K562 (cell line): ENCODE measurements around the gene MCC. TPM values are rescaled to one million over a fixed set of nuclear protein-coding genes. Genes with fewer than 3 reads are reported as not detected.

Experiments used
- ATAC-seq: fragments of 200-7000 bp; cut with Tn5 transposase; 3 replicates; pipeline ENCODE4 v1.9.1; 2020; ENCODE audit warnings: moderate library complexity
- BruUV-seq: library from RNA; stranded (reverse); fragments of 400-500 nt; replicated peaks from 2 replicates; lab custom pipeline; 2021; lab: Mats Ljungman, UMichigan
- CTCF ChIA-PET: fragments of 300-600 bp; formaldehyde crosslinking; extraction: SDS; loops from one replicate; lab custom pipeline; 2021; ENCODE audit warnings: low intra/inter-chr PET ratio; lab: Yijun Ruan, JAX
- POLR2A ChIA-PET: fragments of 300-600, 350-650 bp; sonication (Branson Sonifier 250); formaldehyde crosslinking; extraction: SDS; loops from one replicate; lab custom pipeline; 2021; ENCODE audit warnings: antibody characterized with exemption, inconsistent platforms; lab: Yijun Ruan, JAX
- DNase-seq, 4 experiments: peaks; one replicate each; pipeline versions ENCODE4 v3.0.0 to v3.0.0-alpha.2; 2011 to 2018; ENCODE audit warnings: low spot score in 3 of 4, mixed read lengths in 3 of 4; ENCODE audit errors: extremely low read depth in 1 of 4
- FAIRE-seq: peaks from 2 replicates; lab custom pipeline; 2011; peaks lifted over from hg19 to GRCh38; lab: Jason Lieb, UNC
- H2AFZ ChIP-seq: 2 replicates; pipeline ENCODE4 v1.6.0; 2011; ENCODE audit warnings: low read depth, low read length, control low read depth, inconsistent platforms
- H3K27ac ChIP-seq: fragments of 200-600 bp; 3 replicates; pipeline ENCODE4 v1.8.0; 2011; ENCODE audit warnings: low read depth, mild to moderate bottlenecking, control low read depth, inconsistent platforms, low read length, moderate library complexity, mixed read lengths; ENCODE audit errors: extremely low read depth
- H3K27me3 ChIP-seq, 2 experiments: fragments of 300-600 bp in 1 of 2; 2 replicates in 1 of 2; 3 replicates in 1 of 2; pipeline versions ENCODE4 v1.6.0 to v1.8.0; 2011; ENCODE audit warnings: inconsistent platforms in 2 of 2, low read length in 2 of 2, mild to moderate bottlenecking in 1 of 2, mixed read lengths in 1 of 2, moderate library complexity in 1 of 2; ENCODE audit not compliant: control insufficient read depth in 2 of 2, insufficient read depth in 2 of 2
- H3K36me3 ChIP-seq: fragments of 300-600 bp; 3 replicates; pipeline ENCODE4 v1.8.0; 2011; ENCODE audit warnings: mild to moderate bottlenecking, low read length, inconsistent platforms; ENCODE audit not compliant: control insufficient read depth, insufficient read depth
- H3K4me1 ChIP-seq, 2 experiments: fragments of 200-600 bp in 1 of 2; replicated peaks in 1 of 2; 2 replicates in 1 of 2; 3 replicates in 1 of 2; pipeline versions ENCODE4 v1.5.1 to v1.8.0; 2011; ENCODE audit warnings: inconsistent platforms in 2 of 2, low read length in 2 of 2, mild to moderate bottlenecking in 1 of 2, mixed read lengths in 1 of 2, moderate library complexity in 1 of 2; ENCODE audit not compliant: control insufficient read depth in 2 of 2, insufficient read depth in 2 of 2
- H3K4me2 ChIP-seq: 2 replicates; pipeline ENCODE4 v1.6.1; 2011; ENCODE audit warnings: low read length, control low read depth, inconsistent platforms, mixed read lengths; ENCODE audit not compliant: insufficient read depth
- H3K4me3 ChIP-seq: fragments of 200-600 bp; sonication (generic), shearing (Covaris generic); 2 replicates; pipeline ENCODE4 v1.5.1; 2016; ENCODE audit warnings: control low read depth, inconsistent platforms
- H3K79me2 ChIP-seq: fragments of 200-600 bp; 3 replicates; pipeline ENCODE4 v1.8.0; 2011; ENCODE audit warnings: low read length, inconsistent platforms; ENCODE audit not compliant: control insufficient read depth, insufficient read depth
- H3K9ac ChIP-seq, 2 experiments: 2 replicates each; pipeline versions ENCODE4 v1.6.0 to v1.6.1; 2011; ENCODE audit warnings: low read depth in 2 of 2, low read length in 2 of 2, control low read depth in 1 of 2, inconsistent platforms in 1 of 2, mild to moderate bottlenecking in 1 of 2, mixed read lengths in 1 of 2; ENCODE audit not compliant: insufficient read depth in 1 of 2
- H3K9me1 ChIP-seq: one replicate; pipeline ENCODE4 v1.6.0; 2011; ENCODE audit warnings: inconsistent platforms, mild to moderate bottlenecking, low read length, moderate library complexity; ENCODE audit not compliant: control insufficient read depth, insufficient read depth
- H3K9me3 ChIP-seq: replicated peaks from 2 replicates; pipeline ENCODE4 v1.5.1; 2011; ENCODE audit warnings: low read depth, low read length, inconsistent platforms; ENCODE audit not compliant: control insufficient read depth, insufficient read depth
- H4K20me1 ChIP-seq: replicated peaks from 2 replicates; pipeline ENCODE4 v1.6.1; 2011; ENCODE audit warnings: low read length, inconsistent platforms, mixed read lengths; ENCODE audit not compliant: control insufficient read depth, insufficient read depth
- ETV6 ChIP-seq, 3 experiments: fragments of 150-350 bp in 1 of 3; sonication (generic) in 1 of 3; formaldehyde crosslinking in 1 of 3; IDR thresholded peaks; 2 replicates each; pipeline versions ENCODE4 v1.6.1 to v1.8.0; 2014 to 2022; ENCODE audit warnings: borderline replicate concordance in 2 of 3, low read depth in 2 of 3, antibody characterized with exemption in 1 of 3, low read length in 1 of 3, mild to moderate bottlenecking in 1 of 3, missing genetic modification reagents in 1 of 3
- GATAD2B ChIP-seq: fragments of 450-650 bp; IDR thresholded peaks from 2 replicates; pipeline ENCODE4 v1.6.1; 2017; ENCODE audit warnings: mild to moderate bottlenecking, borderline replicate concordance
- KAT8 ChIP-seq: fragments of 450-650 bp; IDR thresholded peaks from 2 replicates; pipeline ENCODE4 v1.6.1; 2016; ENCODE audit warnings: low read depth, mild to moderate bottlenecking
- PTTG1 ChIP-seq: fragments of 450-650 bp; IDR thresholded peaks from 2 replicates; pipeline ENCODE4 v1.6.1; 2016; ENCODE audit warnings: low read depth, mild to moderate bottlenecking, missing genetic modification characterization, missing compliant biosample characterization
- STAT5B ChIP-seq: fragments of 250-450 bp; sonication (Bioruptor Pico); IDR thresholded peaks from 2 replicates; pipeline ENCODE4 v1.8.0; 2021; ENCODE audit warnings: mild to moderate bottlenecking, inconsistent platforms
- TEAD1 ChIP-seq, 2 experiments: fragments of 450-650 bp in 1 of 2; sonication (generic) in 1 of 2; formaldehyde crosslinking; IDR thresholded peaks; 2 replicates each; pipeline versions ENCODE4 v1.4.0 to v1.8.0; 2020 to 2022; ENCODE audit warnings: mild to moderate bottlenecking in 2 of 2, missing genetic modification reagents in 1 of 2
- TFAM ChIP-seq: fragments of 250-450 bp; sonication (Bioruptor Pico); conservative IDR thresholded peaks from 2 replicates; pipeline ENCODE4 v1.5.0; 2021; ENCODE audit warnings: mild to moderate bottlenecking, moderate library complexity
- WGBS: fragments of 100-300 bp; shearing (Covaris generic); methylation state at CpG from one replicate; pipeline ENCODE4 v1.1.6; 2016; ENCODE audit warnings: low coverage, mixed read lengths; ENCODE audit not compliant: insufficient coverage; ENCODE audit errors: missing lambda C conversion rate; 5-methylcytosine and 5-hydroxymethylcytosine counted together
- in situ Hi-C: fragments of 300-500 bp; cut with MboI; formaldehyde crosslinking; loops from 4 replicates; pipeline ENCODE4 v1.15.0; 2018; ENCODE audit warnings: inconsistent platforms, mixed read lengths
- intact Hi-C: fragments of 100-400 bp; cut with micrococcal nuclease; formaldehyde crosslinking; loops from 2 replicates; pipeline ENCODE4 v1.14.2; 2022
- polyA plus RNA-seq, 8 experiments: library from polyadenylated mRNA; depleted of rRNA in 4 of 8; stranded (reverse) in 5 of 8; unstranded in 3 of 8; fragments of >200 nt; fragmentation: Nextera tagmentation in 2 of 8; fragmentation: Illumina TruSeq in 1 of 8; extraction: Ambion mirVana in 2 of 8; extraction: Trizol in 1 of 8; gene quantifications; 2 replicates each; pipeline versions ENCODE4 v1.2.1 to v1.2.3, GENCODE V29; 2011 to 2014; ENCODE audit warnings: inconsistent platforms in 1 of 8, missing spikeins in 1 of 8
- total RNA-seq, 7 experiments: library from RNA; depleted of rRNA in 6 of 7; stranded (reverse); fragments of >200 nt in 6 of 7; fragmentation: Illumina TruSeq in 2 of 7; extraction: Trizol in 2 of 7; gene quantifications; 2 replicates each; pipeline versions ENCODE4 v1.2.1 to v1.2.3, GENCODE V29; 2011 to 2021; ENCODE audit warnings: low replicate concordance in 1 of 7
- TF ChIP-seq, protein P1 (sequence below): fragments of 250-450 bp; sonication (Bioruptor Pico); IDR thresholded peaks from 2 replicates; pipeline ENCODE4 v1.9.0; 2021; ENCODE audit warnings: mild to moderate bottlenecking, inconsistent platforms

The MCC gene
- total and polyA plus RNA-seq, 9 of the 15 experiments (the other 6 are each of a cell fraction or from before 2014, with no cell fraction given), result 0.04 to 0.24 (median 0.06) TPM; not detected in 1

DNA sequence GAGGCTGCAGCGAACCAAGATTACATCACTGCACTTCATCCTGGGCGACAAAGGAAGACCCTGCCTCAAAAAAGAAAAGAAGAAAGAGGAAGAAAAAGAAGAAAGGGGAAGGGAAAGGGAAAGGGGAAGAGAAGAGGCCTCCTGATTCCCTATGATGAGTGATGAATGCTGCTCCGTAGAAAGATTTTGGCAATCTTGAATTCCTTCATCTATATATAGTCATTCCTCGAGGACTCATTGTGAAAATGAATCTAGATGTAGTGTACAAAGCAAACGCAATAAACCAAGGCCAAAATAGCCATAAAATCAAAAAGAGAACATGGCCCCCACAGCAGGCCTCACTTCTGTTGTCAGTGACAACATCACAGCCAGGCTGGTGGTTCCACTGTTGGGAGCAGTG lies 293.7 kb downstream of the MCC start:
- H3K79me2 ChIP-seq, result no peaks in the 10 kb centered on the region
- H4K20me1 ChIP-seq, result no peaks in the 10 kb centered on the region; the same call in 1 of the 2 replicates
- no peaks in the 10 kb centered on the region for H3K9me1 ChIP-seq
- WGBS, result 0% methylated on average over 5 of the region's 5 CpGs
- no peak overlapping the region for H2AFZ ChIP-seq
- ATAC-seq (no peak), FAIRE-seq (no peak), DNase-seq (no peak)
- H3K4me3 ChIP-seq, result no peak overlapping the region
- no peak overlapping the region for H3K27ac ChIP-seq
- peaks cover 9 to 23% of the 10 kb centered on the region in 2 experiments; a peak in 3 of 5 replicates for H3K27me3 ChIP-seq
- BruUV-seq, result no TSS peak
- POLR2A ChIA-PET, result interaction anchor here (0.7 kb wide), 1 partner anchor 169 kb away, joined by 3 read pairs; no protein-coding TSS in a partner anchor
- H3K36me3 ChIP-seq, result no peaks in the 10 kb centered on the region
- H3K9ac ChIP-seq, result no peak overlapping the region
- no peak overlapping the region for H3K4me2 ChIP-seq
- H3K4me1 ChIP-seq, result peaks cover 4 to 7% of the 10 kb centered on the region in 2 experiments; a peak in 3 of 5 replicates
- intact Hi-C loops, result no loop called here
- TF ChIP-seq GATAD2B, result no peak
- TF ChIP-seq TEAD1 (CRISPR knock-in tag; IDR thresholded peaks at IDR 0.05), result no peak
- no peak for TF ChIP-seq STAT5B (CRISPR knock-in tag)
- no peak for TF ChIP-seq TFAM
- no peak for TF ChIP-seq KAT8
- no peak for TF ChIP-seq PTTG1 (tag)
- TF ChIP-seq, protein P1, sequence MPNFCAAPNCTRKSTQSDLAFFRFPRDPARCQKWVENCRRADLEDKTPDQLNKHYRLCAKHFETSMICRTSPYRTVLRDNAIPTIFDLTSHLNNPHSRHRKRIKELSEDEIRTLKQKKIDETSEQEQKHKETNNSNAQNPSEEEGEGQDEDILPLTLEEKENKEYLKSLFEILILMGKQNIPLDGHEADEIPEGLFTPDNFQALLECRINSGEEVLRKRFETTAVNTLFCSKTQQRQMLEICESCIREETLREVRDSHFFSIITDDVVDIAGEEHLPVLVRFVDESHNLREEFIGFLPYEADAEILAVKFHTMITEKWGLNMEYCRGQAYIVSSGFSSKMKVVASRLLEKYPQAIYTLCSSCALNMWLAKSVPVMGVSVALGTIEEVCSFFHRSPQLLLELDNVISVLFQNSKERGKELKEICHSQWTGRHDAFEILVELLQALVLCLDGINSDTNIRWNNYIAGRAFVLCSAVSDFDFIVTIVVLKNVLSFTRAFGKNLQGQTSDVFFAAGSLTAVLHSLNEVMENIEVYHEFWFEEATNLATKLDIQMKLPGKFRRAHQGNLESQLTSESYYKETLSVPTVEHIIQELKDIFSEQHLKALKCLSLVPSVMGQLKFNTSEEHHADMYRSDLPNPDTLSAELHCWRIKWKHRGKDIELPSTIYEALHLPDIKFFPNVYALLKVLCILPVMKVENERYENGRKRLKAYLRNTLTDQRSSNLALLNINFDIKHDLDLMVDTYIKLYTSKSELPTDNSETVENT, result no peak
- TF ChIP-seq ETV6 (IDR thresholded peaks at IDR 0.05; ENCODE audit: borderline replicate concordance in 1 of 2, low read depth in 2 of 2, low read length in 1 of 2), result no peak
- no peak for TF ChIP-seq ETV6 (CRISPR knock-in tag; IDR thresholded peaks at IDR 0.05; ENCODE audit: borderline replicate concordance)
- H3K9me3 ChIP-seq, result no peaks in the 10 kb centered on the region
- in situ Hi-C loops, result no loop called here
- CTCF ChIA-PET, result interaction anchor here (0.6 kb wide), 1 partner anchor 198 kb away, joined by 3 read pairs; no protein-coding TSS in a partner anchor
